A549 (cell line): ENCODE data around the gene CTNNA3. TPM values are rescaled to one million over a fixed set of nuclear protein-coding genes. Genes with fewer than 3 reads are reported as not detected.

Experiments used
- ATAC-seq, 2 experiments: fragments of 200-7000 bp in 1 of 2; fragments of >200 bp in 1 of 2; cut with Nextera tagmentation in 1 of 2; cut with Tn5 transposase in 1 of 2; 3 replicates each; pipeline versions ENCODE4 v1.8.0 to v1.9.1; 2018 to 2020; ENCODE audit warnings: mild to moderate bottlenecking in 1 of 2, moderate library complexity in 1 of 2
- CTCF ChIA-PET: fragments of 300-600 bp; sonication (Branson Sonifier 250); formaldehyde crosslinking; extraction: SDS; loops from one replicate; lab custom pipeline; 2021; ENCODE audit warnings: antibody characterized with exemption, inconsistent platforms; lab: Yijun Ruan, JAX
- POLR2A ChIA-PET: fragments of 350-600 bp; formaldehyde crosslinking; extraction: SDS; loops from one replicate; lab custom pipeline; 2021; ENCODE audit warnings: antibody characterized with exemption, inconsistent platforms; lab: Yijun Ruan, JAX
- DNase-seq, 2 experiments: peaks; one replicate each; pipeline versions ENCODE4 v3.0.0 to v3.0.0-alpha.2; 2011 to 2016; ENCODE audit warnings: low read depth in 1 of 2, low spot score in 1 of 2
- FAIRE-seq: peaks from 2 replicates; lab custom pipeline; 2011; peaks lifted over from hg19 to GRCh38; lab: Jason Lieb, UNC
- H3K27ac ChIP-seq, 2 experiments: fragments of >200 bp; sonication (Bioruptor Twin); formaldehyde crosslinking; 3 replicates each; pipeline ENCODE4 v1.5.1; 2016 to 2017
- H3K4me1 ChIP-seq: fragments of >200 bp; sonication (Bioruptor Twin); formaldehyde crosslinking; 3 replicates; pipeline ENCODE4 v1.6.1; 2016
- H3K4me2 ChIP-seq: fragments of >200 bp; sonication (Bioruptor Twin); formaldehyde crosslinking; 3 replicates; pipeline ENCODE4 v1.6.1; 2016
- H3K4me3 ChIP-seq: fragments of >200 bp; sonication (Bioruptor Twin); formaldehyde crosslinking; 3 replicates; pipeline ENCODE4 v1.5.1; 2016
- H3K9me3 ChIP-seq: fragments of >200 bp; sonication (Bioruptor Twin); formaldehyde crosslinking; 3 replicates; pipeline ENCODE4 v1.6.1; 2016
- ATOH8 ChIP-seq: fragments of 250-450 bp; sonication (Bioruptor Pico); IDR thresholded peaks from 2 replicates; pipeline ENCODE4 v1.5.0; 2020; ENCODE audit warnings: low read depth, mild to moderate bottlenecking, moderate library complexity
- CBX2 ChIP-seq: fragments of 200-600 bp; sonication (generic); IDR thresholded peaks from 2 replicates; pipeline ENCODE4 v1.6.1; 2016; ENCODE audit warnings: low read depth, mild to moderate bottlenecking, borderline replicate concordance
- CBX8 ChIP-seq: fragments of 200-600 bp; sonication (generic); IDR thresholded peaks from 2 replicates; pipeline ENCODE4 v1.6.1; 2016
- CEBPB ChIP-seq, 2 experiments: fragments of >200 bp in 1 of 2; sonication (Bioruptor Twin) in 1 of 2; formaldehyde crosslinking in 1 of 2; IDR thresholded peaks; 2 replicates each; pipeline ENCODE4 v1.6.1; 2012 to 2016
- CHD2 ChIP-seq: fragments of 150-350 bp; IDR thresholded peaks from 2 replicates; pipeline ENCODE4 v1.6.1; 2014; ENCODE audit warnings: low read length; ENCODE audit not compliant: partially characterized antibody
- E2F6 ChIP-seq: IDR thresholded peaks from 2 replicates; pipeline ENCODE4 v1.6.1; 2012; ENCODE audit warnings: low read depth, borderline replicate concordance
- EHMT2 ChIP-seq: fragments of 200-600 bp; sonication (generic); IDR thresholded peaks from 2 replicates; pipeline ENCODE4 v1.6.1; 2016; ENCODE audit warnings: antibody characterized with exemption, low read depth, mild to moderate bottlenecking, moderate library complexity
- FOSB ChIP-seq: fragments of 250-450 bp; sonication (Bioruptor Pico); IDR thresholded peaks from 2 replicates; pipeline ENCODE4 v1.5.0; 2020; ENCODE audit warnings: mild to moderate bottlenecking, moderate library complexity
- FOSL2 ChIP-seq, 2 experiments: fragments of 450-650 bp in 1 of 2; fragments of >200 bp in 1 of 2; sonication (Bioruptor Twin) in 1 of 2; formaldehyde crosslinking; IDR thresholded peaks; 2 replicates each; pipeline versions ENCODE4 v1.5.0 to v1.6.1; 2016 to 2020; ENCODE audit warnings: mild to moderate bottlenecking in 1 of 2, moderate library complexity in 1 of 2
- FOXS1 ChIP-seq: fragments of 250-450 bp; sonication (Bioruptor Pico); IDR thresholded peaks from 2 replicates; pipeline ENCODE4 v1.5.0; 2020; ENCODE audit warnings: mild to moderate bottlenecking, moderate library complexity
- GATA3 ChIP-seq: IDR thresholded peaks from 2 replicates; pipeline ENCODE4 v1.6.1; 2012; ENCODE audit warnings: borderline replicate concordance
- HEYL ChIP-seq: fragments of 250-450 bp; sonication (Bioruptor Pico); IDR thresholded peaks from 2 replicates; pipeline ENCODE4 v1.8.0; 2021; ENCODE audit warnings: mild to moderate bottlenecking, moderate library complexity
- HMGXB4 ChIP-seq: fragments of 250-450 bp; sonication (Bioruptor Pico); IDR thresholded peaks from 2 replicates; pipeline ENCODE4 v1.5.0; 2021; ENCODE audit warnings: mild to moderate bottlenecking, moderate library complexity, borderline replicate concordance
- HOXB13 ChIP-seq: fragments of 250-450 bp; sonication (Bioruptor Pico); IDR thresholded peaks from 2 replicates; pipeline ENCODE4 v1.5.0; 2020; ENCODE audit warnings: low read depth, mild to moderate bottlenecking, moderate library complexity
- HOXB5 ChIP-seq: fragments of 250-450 bp; sonication (Bioruptor Pico); IDR thresholded peaks from 2 replicates; pipeline ENCODE4 v1.5.0; 2020; ENCODE audit warnings: mild to moderate bottlenecking, moderate library complexity
- KDM5A ChIP-seq: fragments of 200-600 bp; sonication (generic); IDR thresholded peaks from 2 replicates; pipeline ENCODE4 v1.6.1; 2016; ENCODE audit warnings: antibody characterized with exemption, mild to moderate bottlenecking
- NPAS2 ChIP-seq: fragments of 250-450 bp; sonication (Bioruptor Pico); IDR thresholded peaks from 2 replicates; pipeline ENCODE4 v1.8.0; 2022; ENCODE audit warnings: mild to moderate bottlenecking, moderate library complexity, borderline replicate concordance
- PBX3 ChIP-seq: IDR thresholded peaks from 2 replicates; pipeline ENCODE4 v1.6.1; 2012
- RAD21 ChIP-seq, 2 experiments: fragments of >200 bp in 1 of 2; sonication (Bioruptor Twin) in 1 of 2; formaldehyde crosslinking in 1 of 2; IDR thresholded peaks in 1 of 2; conservative IDR thresholded peaks in 1 of 2; 2 replicates in 1 of 2; 3 replicates in 1 of 2; pipeline ENCODE4 v1.6.1; 2012 to 2018; ENCODE audit warnings: inconsistent platforms in 1 of 2
- RARB ChIP-seq: fragments of 250-450 bp; sonication (Bioruptor Pico); IDR thresholded peaks from 2 replicates; pipeline ENCODE4 v1.8.0; 2021; ENCODE audit warnings: mild to moderate bottlenecking, moderate library complexity
- REST ChIP-seq: fragments of 200-600 bp; sonication (generic); IDR thresholded peaks from 2 replicates; pipeline ENCODE4 v1.6.1; 2016; ENCODE audit warnings: antibody characterized with exemption, mild to moderate bottlenecking, moderate library complexity
- SREBF2 ChIP-seq: fragments of 450-650 bp; IDR thresholded peaks from 2 replicates; pipeline ENCODE4 v1.6.1; 2014; ENCODE audit warnings: mild to moderate bottlenecking, moderate library complexity
- TP53 ChIP-seq: fragments of 250-450 bp; sonication (Bioruptor Pico); IDR thresholded peaks from 2 replicates; pipeline ENCODE4 v1.5.0; 2021; ENCODE audit warnings: mild to moderate bottlenecking, moderate library complexity
- ZFP36 ChIP-seq: fragments of 450-650 bp; IDR thresholded peaks from 2 replicates; pipeline ENCODE4 v1.6.1; 2014; ENCODE audit warnings: borderline replicate concordance; ENCODE audit not compliant: partially characterized antibody
- ZNF302 ChIP-seq: fragments of 250-450 bp; sonication (Bioruptor Pico); IDR thresholded peaks from 2 replicates; pipeline ENCODE4 v1.9.0; 2021; ENCODE audit warnings: inconsistent platforms, mild to moderate bottlenecking, moderate library complexity
- polyA plus RNA-seq, 4 experiments: library from polyadenylated mRNA; depleted of rRNA in 3 of 4; stranded (reverse); fragments of >200 nt; fragmentation: RNase III in 1 of 4; extraction: RNeasy Plus Mini Kit Qiagen cat#74134 plus additional on column Dnase treatment in 1 of 4; gene quantifications; 2 replicates in 3 of 4; 3 replicates in 1 of 4; pipeline ENCODE4 v1.2.3, GENCODE V29; 2011 to 2017
- TF ChIP-seq, protein P1 (sequence below): IDR thresholded peaks from 2 replicates; pipeline ENCODE4 v1.6.1; 2012

Gene CTNNA3
- polyA plus RNA-seq, 2 of the 4 experiments (the other 2 are of a cell fraction) = not detected

DNA sequence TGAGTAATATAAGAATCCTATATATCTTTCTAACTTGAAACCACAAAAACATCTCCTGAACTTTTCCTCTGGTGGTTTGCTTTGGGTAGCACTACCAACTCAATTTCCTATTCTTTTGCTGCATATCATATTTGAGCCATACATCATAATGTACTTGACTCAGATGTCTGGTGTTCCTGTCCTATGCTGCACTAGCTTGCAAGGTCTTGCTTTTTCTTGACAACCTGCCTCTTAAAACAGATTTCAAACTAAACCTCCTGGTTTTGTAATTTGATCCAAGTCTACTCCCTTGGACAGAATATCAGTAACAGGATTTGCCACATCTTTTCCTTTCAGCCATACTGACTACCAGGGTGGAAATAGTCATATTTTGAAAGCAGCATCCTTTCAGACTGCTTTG is 1290.4 kb downstream of the CTNNA3 start:
- ChIA-PET POLR2A (no interaction called here), CTCF (no interaction called here)
- no peak for FAIRE-seq
- no peak overlapping the region for H3K4me2 ChIP-seq
- TF ChIP-seq NPAS2 (CRISPR knock-in tag) = no peak
- no peak for TF ChIP-seq REST
- no peak for TF ChIP-seq CEBPB (IDR thresholded peaks at IDR 0.05)
- TF ChIP-seq SREBF2 = no peak
- TF ChIP-seq, protein P1, sequence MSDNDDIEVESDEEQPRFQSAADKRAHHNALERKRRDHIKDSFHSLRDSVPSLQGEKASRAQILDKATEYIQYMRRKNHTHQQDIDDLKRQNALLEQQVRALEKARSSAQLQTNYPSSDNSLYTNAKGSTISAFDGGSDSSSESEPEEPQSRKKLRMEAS = no peak
- no peak for TF ChIP-seq ATOH8 (CRISPR knock-in tag)
- TF ChIP-seq HEYL (CRISPR knock-in tag) = no peak
- TF ChIP-seq TP53 (CRISPR knock-in tag) = no peak
- TF ChIP-seq KDM5A = no peak
- TF ChIP-seq EHMT2 = no peak
- TF ChIP-seq ZNF302 (CRISPR knock-in tag) = no peak
- TF ChIP-seq PBX3 = no peak
- TF ChIP-seq ZFP36 = no peak
- no peak for TF ChIP-seq RARB
- TF ChIP-seq FOSL2 (IDR thresholded peaks at IDR 0.05) = no peak
- TF ChIP-seq FOSL2 (CRISPR knock-in tag; IDR thresholded peaks at IDR 0.05) = no peak
- TF ChIP-seq HOXB13 (CRISPR knock-in tag) = no peak
- no peak for TF ChIP-seq RAD21 (conservative IDR thresholded peaks at IDR 0.05 in 1 of 2, IDR thresholded peaks at IDR 0.05 in 1 of 2)
- no peak for TF ChIP-seq HMGXB4 (CRISPR knock-in tag)
- TF ChIP-seq, all 56 proteins: peak for 0
- Histone ChIP-seq H3K4me3 (no peak overlapping the region), H3K27ac (no peak overlapping the region), H3K9me3 (0 out of 3 replicates have a peak, but pooled peaks cover 3% of the 10 kb centered on the region), H3K4me1 (no peaks in the 10 kb centered on the region)
- ATAC-seq (no peak), DNase-seq (no peak)

DNA sequence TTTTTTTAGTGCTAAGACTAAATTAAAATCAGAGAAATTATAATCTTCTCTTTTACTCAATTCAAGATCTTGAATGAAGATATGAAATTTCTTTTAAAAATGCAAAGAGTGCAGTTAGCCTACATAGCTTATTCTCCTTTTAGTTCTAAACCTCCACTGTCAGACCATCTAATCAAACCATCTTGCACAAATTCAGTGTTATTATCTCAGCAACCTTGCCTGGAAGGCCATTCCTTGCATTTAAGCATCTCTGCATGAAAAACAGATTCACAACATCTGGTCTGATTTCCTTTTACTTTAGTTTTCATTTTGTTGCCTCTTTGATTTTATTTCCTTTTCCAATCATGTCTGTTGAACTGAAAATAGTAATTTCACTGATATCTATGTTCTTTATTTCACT is 1297.3 kb downstream of the CTNNA3 start:
- no peaks in the 10 kb centered on the region; the same call in 2 of the 3 replicates for H3K9me3 ChIP-seq
- no peak for DNase-seq
- H3K4me1 ChIP-seq = no peaks in the 10 kb centered on the region
- no peak overlapping the region for H3K27ac ChIP-seq
- no peak overlapping the region for H3K4me3 ChIP-seq
- ATAC-seq = no peak
- POLR2A ChIA-PET = no interaction called here
- no peak for FAIRE-seq
- TF ChIP-seq RAD21 (conservative IDR thresholded peaks at IDR 0.05 in 1 of 2, IDR thresholded peaks at IDR 0.05 in 1 of 2) (no peak), HMGXB4 (CRISPR knock-in tag) (no peak), EHMT2 (no peak), CBX2 (no peak), CBX8 (no peak), HOXB5 (CRISPR knock-in tag) (no peak), E2F6 (no peak), FOSL2 (IDR thresholded peaks at IDR 0.05) (no peak), FOSL2 (CRISPR knock-in tag; IDR thresholded peaks at IDR 0.05) (no peak), CHD2 (no peak), FOSB (CRISPR knock-in tag) (no peak), HOXB13 (CRISPR knock-in tag) (no peak), FOXS1 (CRISPR knock-in tag) (no peak), GATA3 (no peak)
- TF ChIP-seq, protein P1 = no peak
- CTCF ChIA-PET = no interaction called here
- H3K4me2 ChIP-seq = no peak overlapping the region
